ENCODE data around the gene ZNF573.
"Not testable (repeated sequence)": the region's sequence is repeated elsewhere in the genome, so short reads cannot be mapped to it uniquely, and the experiment has no call there.

DNA sequence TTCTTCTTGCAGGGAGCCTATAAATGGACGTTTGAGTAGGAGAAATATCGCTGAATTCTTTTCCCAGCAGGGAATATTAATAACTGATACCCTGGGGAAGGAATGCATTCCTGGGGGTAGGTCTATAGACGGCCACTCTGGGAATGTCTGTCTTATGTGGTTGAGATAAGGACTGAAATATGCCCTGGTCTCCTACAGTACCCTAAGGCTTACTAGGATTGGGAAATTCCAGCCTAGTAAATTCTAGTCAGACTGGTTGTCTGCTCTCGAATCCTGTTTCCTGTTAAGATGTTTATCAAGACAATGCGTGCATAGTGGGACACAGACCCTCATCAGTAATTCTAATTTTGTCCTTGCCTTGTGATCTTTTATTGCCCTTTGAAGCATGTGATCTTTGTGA is 36.2 kb upstream of the ZNF573 start:
- TF ChIP-seq, protein P1, sequence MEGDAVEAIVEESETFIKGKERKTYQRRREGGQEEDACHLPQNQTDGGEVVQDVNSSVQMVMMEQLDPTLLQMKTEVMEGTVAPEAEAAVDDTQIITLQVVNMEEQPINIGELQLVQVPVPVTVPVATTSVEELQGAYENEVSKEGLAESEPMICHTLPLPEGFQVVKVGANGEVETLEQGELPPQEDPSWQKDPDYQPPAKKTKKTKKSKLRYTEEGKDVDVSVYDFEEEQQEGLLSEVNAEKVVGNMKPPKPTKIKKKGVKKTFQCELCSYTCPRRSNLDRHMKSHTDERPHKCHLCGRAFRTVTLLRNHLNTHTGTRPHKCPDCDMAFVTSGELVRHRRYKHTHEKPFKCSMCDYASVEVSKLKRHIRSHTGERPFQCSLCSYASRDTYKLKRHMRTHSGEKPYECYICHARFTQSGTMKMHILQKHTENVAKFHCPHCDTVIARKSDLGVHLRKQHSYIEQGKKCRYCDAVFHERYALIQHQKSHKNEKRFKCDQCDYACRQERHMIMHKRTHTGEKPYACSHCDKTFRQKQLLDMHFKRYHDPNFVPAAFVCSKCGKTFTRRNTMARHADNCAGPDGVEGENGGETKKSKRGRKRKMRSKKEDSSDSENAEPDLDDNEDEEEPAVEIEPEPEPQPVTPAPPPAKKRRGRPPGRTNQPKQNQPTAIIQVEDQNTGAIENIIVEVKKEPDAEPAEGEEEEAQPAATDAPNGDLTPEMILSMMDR (IDR thresholded peaks at IDR 0.05; ENCODE audit: poor library complexity), result not testable (repeated sequence)
- TF ChIP-seq EZH2phosphoT487 (IDR thresholded peaks at IDR 0.05; ENCODE audit: low read depth, severe bottlenecking, unreplicated experiment); EZH2 (IDR thresholded peaks at IDR 0.05; ENCODE audit: borderline replicate concordance): not testable (repeated sequence)

Measured in hepatocyte (in vitro differentiated cells).